WTC11 (cell line): ENCODE data around the gene AQP3. TPM values are rescaled to one million over a fixed set of nuclear protein-coding genes. Genes with fewer than 3 reads are reported as not detected.
A peak's percentile ranks its signal among the peaks of the same experiment; 100 is the strongest.

Experiments used
- ATAC-seq: fragments of 200-7000 bp; cut with Tn5 transposase; 2 replicates; pipeline ENCODE4 v1.10.0; 2021; ENCODE audit warnings: mild to moderate bottlenecking, moderate library complexity
- CTCF ChIA-PET: fragments of 300-600 bp; sonication (Branson Sonifier 250); formaldehyde crosslinking; loops from one replicate; lab custom pipeline; 2021; ENCODE audit warnings: antibody characterized with exemption; lab: Charles Lee
- POLR2A ChIA-PET: fragments of 350-600 bp; sonication (Branson Sonifier 250); formaldehyde crosslinking; loops from one replicate; lab custom pipeline; 2021; ENCODE audit warnings: antibody characterized with exemption; lab: Charles Lee
- DNase-seq: peaks from one replicate; pipeline ENCODE4 v3.0.0; 2021; ENCODE audit warnings: low spot score
- H3K27ac Mint-ChIP-seq: 2 replicates; pipeline ENCODE4 v1.8.0; 2021; ENCODE audit warnings: mixed read lengths
- H3K27me3 Mint-ChIP-seq: 2 replicates; pipeline ENCODE4 v1.8.0; 2021; ENCODE audit warnings: low read depth, mild to moderate bottlenecking, moderate library complexity, mixed read lengths
- H3K36me3 Mint-ChIP-seq: 2 replicates; pipeline ENCODE4 v1.8.0; 2021; ENCODE audit warnings: mixed read lengths
- H3K4me1 Mint-ChIP-seq: 2 replicates; pipeline ENCODE4 v1.8.0; 2022; ENCODE audit warnings: mixed read lengths
- H3K4me3 Mint-ChIP-seq: 2 replicates; pipeline ENCODE4 v1.8.0; 2021; ENCODE audit warnings: mild to moderate bottlenecking, moderate library complexity, mixed read lengths
- H3K9me3 Mint-ChIP-seq: 2 replicates; pipeline ENCODE4 v1.8.0; 2021; ENCODE audit warnings: mixed read lengths
- AFF4 ChIP-seq: sonication (generic); formaldehyde crosslinking; IDR thresholded peaks from 2 replicates; pipeline ENCODE4 v1.8.1; 2023; ENCODE audit warnings: mild to moderate bottlenecking, missing genetic modification reagents, borderline replicate concordance
- AR ChIP-seq: fragments of 250-450 bp; sonication (Bioruptor Pico); IDR thresholded peaks from 2 replicates; pipeline ENCODE4 v1.9.0; 2021; ENCODE audit warnings: mild to moderate bottlenecking
- CDX4 ChIP-seq: fragments of 250-450 bp; sonication (Bioruptor Pico); IDR thresholded peaks from 2 replicates; pipeline ENCODE4 v1.9.0; 2021; ENCODE audit warnings: moderate library complexity, mild to moderate bottlenecking, inconsistent platforms, borderline replicate concordance
- CTCF ChIP-seq: fragments of 200-600 bp; IDR thresholded peaks from 2 replicates; pipeline ENCODE4 v1.8.0; 2022; ENCODE audit warnings: antibody characterized with exemption
- E2F5 ChIP-seq: sonication (generic); formaldehyde crosslinking; IDR thresholded peaks from 2 replicates; pipeline ENCODE4 v1.8.1; 2022; ENCODE audit warnings: mild to moderate bottlenecking, moderate library complexity, missing genetic modification reagents
- ESRRA ChIP-seq: sonication (generic); formaldehyde crosslinking; IDR thresholded peaks from 2 replicates; pipeline ENCODE4 v1.8.1; 2022; ENCODE audit warnings: mild to moderate bottlenecking, missing genetic modification reagents, borderline replicate concordance
- ETV6 ChIP-seq: sonication (generic); formaldehyde crosslinking; IDR thresholded peaks from 2 replicates; pipeline ENCODE4 v1.8.1; 2022; ENCODE audit warnings: mild to moderate bottlenecking, missing genetic modification reagents
- HMGXB4 ChIP-seq: sonication (generic); formaldehyde crosslinking; IDR thresholded peaks from 2 replicates; pipeline ENCODE4 v1.8.1; 2023; ENCODE audit warnings: mild to moderate bottlenecking, moderate library complexity, missing genetic modification reagents
- NFYB ChIP-seq: sonication (generic); formaldehyde crosslinking; conservative IDR thresholded peaks from 2 replicates; pipeline ENCODE4 v1.8.0; 2022; ENCODE audit warnings: low read depth, missing genetic modification reagents
- PRDM15 ChIP-seq: sonication (generic); formaldehyde crosslinking; IDR thresholded peaks from 2 replicates; pipeline ENCODE4 v1.8.0; 2022; ENCODE audit warnings: missing genetic modification reagents
- TEAD4 ChIP-seq: sonication (generic); formaldehyde crosslinking; IDR thresholded peaks from 2 replicates; pipeline ENCODE4 v1.8.0; 2022; ENCODE audit warnings: mild to moderate bottlenecking, missing genetic modification reagents
- ZMAT4 ChIP-seq: fragments of 250-450 bp; sonication (Bioruptor Pico); IDR thresholded peaks from 2 replicates; pipeline ENCODE4 v1.9.0; 2021; ENCODE audit warnings: mild to moderate bottlenecking
- ZNF532 ChIP-seq: fragments of 250-450 bp; sonication (Bioruptor Pico); IDR thresholded peaks from 2 replicates; pipeline ENCODE4 v1.9.0; 2021; ENCODE audit warnings: mild to moderate bottlenecking, borderline replicate concordance
- total RNA-seq: library from RNA; stranded (reverse); gene quantifications from 3 replicates; pipeline ENCODE4 v1.2.3, GENCODE V29; 2021

AQP3 gene
- total RNA-seq, 1 experiment from 2014 or later, result 3.0 TPM

- TF ChIP-seq ETV6 (CRISPR knock-in tag) (peak; percentile 35; the same call in 1 of the 2 replicates), CTCF (peak; percentile 62)
Observed at GRCh38 chr9:33452828-33453271, 5.5 kb upstream of the AQP3 start (continued).

GRCh38 chr9:33450621-33451146 is 3.3 kb upstream of the AQP3 start:
- Mint-ChIP-seq H3K27ac (no peak overlapping the region), H3K9me3 (no peaks in the 10 kb centered on the region), H3K4me1 (peaks cover 34% of the 10 kb centered on the region), H3K36me3 (no peaks in the 10 kb centered on the region), H3K4me3 (no peak overlapping the region), H3K27me3 (peaks cover 28% of the 10 kb centered on the region)
- no peak for DNase-seq
- ChIA-PET CTCF (interaction anchor here (1.2 to 4.0 kb wide), 5 partner anchors 16 to 70 kb away, joined by 3 to 84 read pairs (median 43); no protein-coding TSS in a partner anchor), POLR2A (no interaction called here)
- no peak for ATAC-seq
- no peak for TF ChIP-seq TEAD4
- TF ChIP-seq NFYB (CRISPR knock-in tag), result no peak
- no peak for TF ChIP-seq HMGXB4
- TF ChIP-seq AFF4 (CRISPR knock-in tag), result no peak
- no peak for TF ChIP-seq ZNF532
- no peak for TF ChIP-seq AR
- TF ChIP-seq E2F5 (CRISPR knock-in tag), result no peak
- TF ChIP-seq CDX4, result no peak
- no peak for TF ChIP-seq ESRRA (CRISPR knock-in tag)
- no peak for TF ChIP-seq ZMAT4
- no peak for TF ChIP-seq PRDM15 (CRISPR knock-in tag)
